ENCODE data around the gene BTBD16. TPM values are rescaled to one million over a fixed set of nuclear protein-coding genes. Genes with fewer than 3 reads are reported as not detected.

Gene BTBD16
- total and polyA plus RNA-seq, 2 of the 4 experiments (the other 2 are of a cell fraction), result not detected

DNA sequence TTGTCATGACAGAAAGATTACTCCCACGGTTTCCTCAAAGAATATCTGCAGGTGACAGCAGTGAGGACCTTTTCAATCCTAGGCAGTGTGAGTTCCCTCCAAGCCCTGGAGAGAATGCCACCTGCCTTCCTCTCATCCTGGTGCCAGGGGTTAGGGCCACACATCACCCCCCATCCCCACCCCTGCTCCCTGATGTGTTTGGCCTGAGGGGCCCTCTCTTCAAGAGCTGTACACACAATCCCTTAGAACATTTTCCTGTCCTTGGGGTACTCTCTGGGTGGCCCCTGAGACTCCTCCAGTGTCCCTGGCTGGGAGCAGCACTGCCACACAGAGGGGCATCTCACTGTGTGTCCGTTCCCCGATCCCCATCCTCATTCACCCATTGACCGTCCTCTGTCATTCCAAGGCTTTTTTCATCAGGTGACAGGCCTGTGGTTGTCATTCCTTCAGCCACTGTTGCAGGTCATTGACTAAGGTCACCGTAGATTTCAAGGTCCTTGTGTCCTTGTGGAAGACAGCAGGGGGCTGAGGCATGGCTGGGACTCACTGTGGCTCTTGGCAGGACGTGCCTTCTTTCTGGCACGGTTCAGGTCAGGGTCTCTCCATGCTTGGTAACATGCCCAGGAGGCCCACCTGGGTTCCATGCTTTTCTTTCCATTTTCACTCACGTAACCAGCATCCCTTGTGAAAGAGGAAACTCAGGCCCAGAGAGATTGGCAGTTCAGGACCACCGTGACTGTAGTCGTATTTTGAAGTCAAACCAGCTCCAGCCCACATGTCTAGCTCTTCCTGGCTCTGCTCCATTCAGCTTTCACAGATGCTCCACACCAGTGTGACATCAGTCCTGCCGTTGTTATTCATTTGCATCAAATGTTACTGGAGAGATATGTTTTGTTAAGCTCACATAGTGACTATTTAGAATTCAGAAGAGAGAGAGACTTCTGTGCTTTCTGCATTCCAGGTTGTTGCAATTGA lies 26.8 kb upstream of the BTBD16 start:
- peaks cover 6% of the 10 kb centered on the region; the same call in 1 of the 2 replicates for H3K36me3 ChIP-seq (ENCODE audit: control insufficient read depth, insufficient read depth, low read length)
- no peak overlapping the region for H3K23ac ChIP-seq (ENCODE audit: low read depth, low read length)
- H3K27me3 ChIP-seq (ENCODE audit: control insufficient read depth, insufficient read depth, low read length), result no peaks in the 10 kb centered on the region
- H4K8ac ChIP-seq (ENCODE audit: low read depth in 2 of 2, low read length in 2 of 2), result no peak overlapping the region
- H3K4ac ChIP-seq (ENCODE audit: low read depth, low read length), result no peak overlapping the region
- H2BK15ac ChIP-seq (ENCODE audit: low read depth, low read length), result no peak overlapping the region
- no peak overlapping the region for H2BK5ac ChIP-seq (ENCODE audit: low read depth, low read length, poor library complexity, severe bottlenecking)
- ATAC-seq (ENCODE audit: low read depth) (no peak), DNase-seq (no peak)
- no peaks in the 10 kb centered on the region for H3K79me1 ChIP-seq (ENCODE audit: low read depth in 1 of 2, low read length in 2 of 2)
- intact Hi-C loops (cut with micrococcal nuclease), result no loop called here
- no peaks in the 10 kb centered on the region for H3K4me1 ChIP-seq (ENCODE audit: control insufficient read depth, insufficient read depth, low read length)
- no peak overlapping the region for H3K4me3 ChIP-seq (ENCODE audit: insufficient read depth, low read depth, low read length)
- H2AFZ ChIP-seq (replicated peaks; ENCODE audit: low read length, poor library complexity), result no peak overlapping the region
- H2AK9ac ChIP-seq (replicated peaks; ENCODE audit: low read depth, low read length, poor library complexity), result no peak overlapping the region
- POLR2A ChIA-PET (ENCODE audit: unreplicated experiment), result no interaction called here
- H3K14ac ChIP-seq (replicated peaks; ENCODE audit: low read depth, low read length), result no peak overlapping the region
- no peak overlapping the region for H2AK5ac ChIP-seq (ENCODE audit: low read depth, low read length)
- 87% methylated on average over 4 of the region's 11 CpGs; no CpG with 5 or more reads in 1 of the 2 experiments for WGBS, 2 experiments (ENCODE audit: extremely low coverage in 2 of 2, insufficient read length in 1 of 2)
- no peaks in the 10 kb centered on the region for H3K9me1 ChIP-seq (ENCODE audit: insufficient read depth, low read length)
- H2BK20ac ChIP-seq (ENCODE audit: low read depth, low read length), result no peak overlapping the region
- H3K18ac ChIP-seq (ENCODE audit: low read depth, low read length), result no peak overlapping the region
- H3K9ac ChIP-seq (ENCODE audit: low read depth, low read length), result no peak overlapping the region
- no peak overlapping the region for H3K27ac ChIP-seq (ENCODE audit: insufficient read depth, low read length)
- no peaks in the 10 kb centered on the region for H3K9me3 ChIP-seq (ENCODE audit: control insufficient read depth, insufficient read depth, low read length)
- TF ChIP-seq CHD1 (IDR thresholded peaks at IDR 0.05; ENCODE audit: low read depth, low read length), result no peak
- H4K91ac ChIP-seq (ENCODE audit: insufficient read depth, low read depth, low read length), result no peak overlapping the region
- no peak overlapping the region for H4K5ac ChIP-seq (ENCODE audit: low read depth, low read length)
- H3K4me2 ChIP-seq (ENCODE audit: low read depth, low read length), result no peak overlapping the region
- H3K56ac ChIP-seq (ENCODE audit: extremely low read depth, insufficient read depth, low read length), result no peak overlapping the region
- BruUV-seq (replicated peaks), result no TSS peak
- dilution Hi-C loops (cut with HindIII; ENCODE audit: low sequenced_read_pairs, unreplicated experiment), result no loop called here
- H4K20me1 ChIP-seq (ENCODE audit: insufficient read depth, low read length), result no peaks in the 10 kb centered on the region
- in situ Hi-C loops (cut with MboI; ENCODE audit: low sequenced_read_pairs), result no loop called here
- CTCF ChIA-PET, result interaction anchor here (1.2 kb wide), 1 partner anchor 20 kb away, joined by 3 read pairs; no protein-coding TSS in a partner anchor
- H2BK120ac ChIP-seq (ENCODE audit: low read depth, low read length), result no peak overlapping the region

All from IMR-90 (cell line).